Stomach (tissue), 4 donors: ENCODE measurements around the gene DYSF.

ENCODE experiments used
- EP300 ChIP-seq: sonication (generic); formaldehyde crosslinking; IDR thresholded peaks from one replicate; pipeline ENCODE4 v1.6.1; 2017; ENCODE audit warnings: antibody characterized with exemption
- TF ChIP-seq, protein P1 (sequence below), 7 experiments: fragments of 450-650 bp in 4 of 7; fragments of 200-600 bp in 3 of 7; sonication (generic) in 3 of 7; IDR thresholded peaks; one replicate each; pipeline ENCODE4 v1.5.1; 2016 to 2019; ENCODE audit warnings: antibody characterized with exemption in 7 of 7, control low read depth in 2 of 7, mild to moderate bottlenecking in 1 of 7

DNA sequence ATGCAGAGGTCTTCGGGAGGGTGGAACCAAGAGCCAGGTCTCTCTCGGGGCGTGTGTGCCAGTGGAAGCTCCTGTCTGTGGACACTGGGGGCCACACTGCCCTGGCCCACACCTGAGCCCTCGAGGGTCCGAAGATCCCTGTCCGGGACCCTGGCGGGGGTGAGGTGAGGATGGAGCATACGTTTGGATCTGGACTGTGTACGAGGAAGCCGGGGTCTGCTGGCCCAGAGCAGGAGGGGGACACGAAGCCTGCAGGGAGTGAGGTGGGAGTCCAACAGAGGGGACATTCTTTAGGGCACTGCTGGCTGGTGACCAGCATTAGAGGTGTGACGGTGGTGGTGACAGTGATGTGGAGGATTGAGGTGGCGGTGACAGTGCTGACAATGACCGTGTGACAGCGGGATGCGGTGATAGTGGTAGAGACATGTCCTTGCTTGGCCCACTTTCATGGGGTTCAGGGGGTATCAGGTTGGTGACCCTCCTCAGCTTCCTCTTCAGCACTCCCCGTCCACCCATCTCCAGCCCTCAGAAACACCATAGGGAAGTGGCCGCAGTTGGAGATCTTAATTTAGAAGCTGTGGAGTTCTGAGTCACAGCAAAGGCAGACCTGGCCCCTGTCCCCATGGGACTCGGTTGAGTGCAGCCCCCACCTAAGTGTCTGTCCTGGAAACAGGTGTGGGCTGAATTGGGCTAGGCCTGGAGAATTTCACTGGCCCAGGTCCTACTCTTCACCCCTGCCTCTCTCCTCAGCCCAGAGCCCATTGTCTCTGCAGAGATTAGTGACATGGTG is 252.0 kb downstream of the DYSF start:
- TF ChIP-seq, protein P1, sequence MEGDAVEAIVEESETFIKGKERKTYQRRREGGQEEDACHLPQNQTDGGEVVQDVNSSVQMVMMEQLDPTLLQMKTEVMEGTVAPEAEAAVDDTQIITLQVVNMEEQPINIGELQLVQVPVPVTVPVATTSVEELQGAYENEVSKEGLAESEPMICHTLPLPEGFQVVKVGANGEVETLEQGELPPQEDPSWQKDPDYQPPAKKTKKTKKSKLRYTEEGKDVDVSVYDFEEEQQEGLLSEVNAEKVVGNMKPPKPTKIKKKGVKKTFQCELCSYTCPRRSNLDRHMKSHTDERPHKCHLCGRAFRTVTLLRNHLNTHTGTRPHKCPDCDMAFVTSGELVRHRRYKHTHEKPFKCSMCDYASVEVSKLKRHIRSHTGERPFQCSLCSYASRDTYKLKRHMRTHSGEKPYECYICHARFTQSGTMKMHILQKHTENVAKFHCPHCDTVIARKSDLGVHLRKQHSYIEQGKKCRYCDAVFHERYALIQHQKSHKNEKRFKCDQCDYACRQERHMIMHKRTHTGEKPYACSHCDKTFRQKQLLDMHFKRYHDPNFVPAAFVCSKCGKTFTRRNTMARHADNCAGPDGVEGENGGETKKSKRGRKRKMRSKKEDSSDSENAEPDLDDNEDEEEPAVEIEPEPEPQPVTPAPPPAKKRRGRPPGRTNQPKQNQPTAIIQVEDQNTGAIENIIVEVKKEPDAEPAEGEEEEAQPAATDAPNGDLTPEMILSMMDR (IDR thresholded peaks at IDR 0.05), result no peak
- no peak for TF ChIP-seq EP300
